Heart right ventricle (tissue), 16 donors: Measurements from ENCODE around the gene IL1RAPL1. TPM values are rescaled to one million over a fixed set of nuclear protein-coding genes. Genes with fewer than 3 reads are reported as not detected.
A peak's percentile ranks its signal among the peaks of the same experiment; 100 is the strongest.

ENCODE experiments used
- ATAC-seq, 8 donors: fragments of 200-7000 bp; cut with Tn5 transposase; one replicate each; pipeline ENCODE4 v1.9.1; 2020; ENCODE audit warnings: mild to moderate bottlenecking in 8 of 8, moderate library complexity in 8 of 8, moderate number of reproducible peaks in 1 of 8
- DNase-seq, 2 donors: peaks; one replicate each; pipeline ENCODE4 v3.0.0-alpha.2; 2020
- H3K27ac ChIP-seq, 10 donors: fragments of 200-600 bp; sonication (generic) in 2 of 10; one replicate each; pipeline versions ENCODE4 v1.5.0 to v1.8.0; 2020 to 2022; ENCODE audit warnings: mild to moderate bottlenecking in 3 of 10
- H3K27me3 ChIP-seq, 7 donors: fragments of 200-600 bp; one replicate each; pipeline ENCODE4 v1.8.0; 2021 to 2022; ENCODE audit warnings: mild to moderate bottlenecking in 2 of 7
- H3K36me3 ChIP-seq, 9 donors: fragments of 200-600 bp; sonication (generic) in 1 of 9; one replicate each; pipeline versions ENCODE4 v1.5.0 to v1.8.0; 2020 to 2022; ENCODE audit warnings: mild to moderate bottlenecking in 2 of 9
- H3K4me1 ChIP-seq, 9 donors: fragments of 200-600 bp; sonication (generic) in 1 of 9; one replicate each; pipeline versions ENCODE4 v1.5.0 to v1.8.0; 2020 to 2022; ENCODE audit warnings: mild to moderate bottlenecking in 4 of 9
- H3K4me3 ChIP-seq, 10 donors: fragments of 200-600 bp; sonication (generic) in 2 of 10; one replicate each; pipeline versions ENCODE4 v1.5.0 to v1.8.0; 2020 to 2022; ENCODE audit warnings: mild to moderate bottlenecking in 7 of 10, moderate library complexity in 2 of 10
- H3K9me3 ChIP-seq, 11 donors: fragments of 200-600 bp in 10 of 11; sonication (generic) in 2 of 11; one replicate each; pipeline versions ENCODE4 v1.5.0 to v1.8.0; 2013 to 2022; ENCODE audit warnings: mild to moderate bottlenecking in 2 of 11, control low read depth in 1 of 11, moderate library complexity in 1 of 11
- CTCF ChIP-seq, 9 donors: fragments of 200-600 bp; sonication (generic) in 2 of 9; IDR thresholded peaks; one replicate each; pipeline versions ENCODE4 v1.5.0 to v1.8.0; 2021 to 2022; ENCODE audit warnings: antibody characterized with exemption in 9 of 9, mild to moderate bottlenecking in 5 of 9, moderate library complexity in 1 of 9
- WGBS, 2 donors: extraction: QIAGEN DNeasy Blood & Tissue Kit; methylation state at CpG; one replicate each; pipeline ENCODE4 v1.1.7; 2013; ENCODE audit warnings: inconsistent platforms in 1 of 2; 5-methylcytosine and 5-hydroxymethylcytosine counted together
- intact Hi-C, 10 donors: fragments of 100-400 bp; cut with DNase I; formaldehyde crosslinking; loops; one replicate each; pipeline versions ENCODE4 v1.11.1 to v1.14.2; 2022
- polyA plus RNA-seq, 2 donors: library from polyadenylated mRNA; stranded (reverse); fragments of 200-250 nt; gene quantifications; one replicate each; pipeline ENCODE4 v1.2.3, GENCODE V29; 2013
- total RNA-seq, 10 donors: library from RNA; stranded (reverse); fragmentation: NEBNext Ultra II Directional in 3 of 10; extraction: Animal tissue kit (Norgen Biotek cat#: 25700) in 3 of 10; gene quantifications; one replicate each; pipeline versions ENCODE4 v1.2.1 to v1.2.4, GENCODE V29; 2021 to 2023
- donor health status: Arrhythmogenic right ventricular cardiomyopathy.
- donor health status: ischemic (EF 13 %, LVEDD 7.1; RV severe dilation, severe dysfunction).
- donor health status: healthy with polysubstance abuse.
- donor health status: DM: no; HTN: yes; CAD: no.
- donor health status: DM: no; HTN: no; CAD: no.
- donor health status: ischemic (EF 25% LVEDD 6.9; RV normal size, moderate dysfunction).
- donor health status: ischemic (EF 25% LVEDD 5.7; RV mildly dilated, moderate dysfunction).
- donor health status: healthy.
- donor health status: DM: yes; HTN: yes; CAD: no.
- donor health status: Ischemic cardiomyopathy.
- donor health status: ischemic (EF 35%, LVEDD 5.7; RV mildly dilated, moderate dysfunction).
- donor health status: nonischemic (EF 11% LVEDD 7.7; RV severe dilation, severe dysfunction).
- donor health status: DM: yes; HTN: yes; CAD: no.
- donor health status: PGD.
- donor health status: ischemic (EF 29% LVEDD 5.4; RV normal size, mild dysfunction).
- donor health status: nonischemic (EF 23%, LVEDD 6.1; RV moderate dilation, normal function).

The IL1RAPL1 gene
- total and polyA plus RNA-seq, 12 donors: 0.13 to 6.3 (median 2.8) TPM

- Histone ChIP-seq H3K27ac (no peak overlapping the region), H3K27me3 (no peaks in the 10 kb centered on the region), H3K9me3 (peaks cover 0 to 8% (median 0%) of the 10 kb centered on the region in 11 donors), H3K4me3 (no peak overlapping the region), H3K4me1 (no peaks in the 10 kb centered on the region), H3K36me3 (no peaks in the 10 kb centered on the region)
- ATAC-seq (no peak), DNase-seq (no peak)
- 76 to 88% methylated on average over 4 of the region's 4 CpGs for WGBS, 2 donors
- intact Hi-C loops: no loop called here
- TF ChIP-seq CTCF (IDR thresholded peaks at IDR 0.05): no peak
Measured at GRCh38 chrX:29659911-29660310, 1072.7 kb downstream of the IL1RAPL1 start.

GRCh38 chrX:29661290-29661689 lies 1074.0 kb downstream of the IL1RAPL1 start:
- H3K27me3 ChIP-seq: no peaks in the 10 kb centered on the region
- H3K27ac ChIP-seq: no peak overlapping the region

GRCh38 chrX:29662101-29662500 lies 1074.9 kb downstream of the IL1RAPL1 start:
- Histone ChIP-seq H3K4me3 (no peak overlapping the region), H3K27ac (no peak overlapping the region)

More at GRCh38 chrX:29661290-29661689, 1074.0 kb downstream of the IL1RAPL1 start:
- no peaks in the 10 kb centered on the region for H3K36me3 ChIP-seq
- H3K4me3 ChIP-seq: no peak overlapping the region
- no peak for ATAC-seq
- no peaks in the 10 kb centered on the region for H3K4me1 ChIP-seq
- no peak for DNase-seq
- no peak for TF ChIP-seq CTCF (IDR thresholded peaks at IDR 0.05)
- intact Hi-C loops: no loop called here
- H3K9me3 ChIP-seq: peaks cover 0 to 8% (median 0%) of the 10 kb centered on the region in 11 donors

GRCh38 chrX:29662759-29663503 lies 1075.7 kb downstream of the IL1RAPL1 start:
- TF ChIP-seq CTCF (IDR thresholded peaks at IDR 0.05): no peak
- Histone ChIP-seq H3K27ac (no peak overlapping the region), H3K27me3 (no peaks in the 10 kb centered on the region), H3K9me3 (peaks cover 0 to 8% (median 0%) of the 10 kb centered on the region in 11 donors), H3K4me3 (no peak overlapping the region), H3K4me1 (no peaks in the 10 kb centered on the region), H3K36me3 (no peaks in the 10 kb centered on the region)
- WGBS, 2 donors: 55 to 64% methylated on average over 4 of the region's 4 CpGs
- intact Hi-C loops: no loop called here
- ATAC-seq: peak in 1 of 8 donors; percentile 47
- no peak for DNase-seq

More at GRCh38 chrX:29662101-29662500, 1074.9 kb downstream of the IL1RAPL1 start:
- H3K27me3 ChIP-seq: no peaks in the 10 kb centered on the region
- intact Hi-C loops: no loop called here
- no peaks in the 10 kb centered on the region for H3K36me3 ChIP-seq
- TF ChIP-seq CTCF (IDR thresholded peaks at IDR 0.05): no peak
- peaks cover 0 to 8% (median 0%) of the 10 kb centered on the region in 11 donors for H3K9me3 ChIP-seq
- DNase-seq (no peak), ATAC-seq (peak in 1 of 8 donors; percentile 31)
- H3K4me1 ChIP-seq: no peaks in the 10 kb centered on the region
